Thoracic aorta (tissue), 2 donors: ENCODE data around the gene PTPN4. TPM values are rescaled to one million over a fixed set of nuclear protein-coding genes. Genes with fewer than 3 reads are reported as not detected.

Source experiments
- ATAC-seq: fragments of 150-250 bp; one replicate; pipeline ENCODE4 v1.8.0; 2017; ENCODE audit warnings: low read depth; ENCODE audit not compliant: insufficient number of reproducible peaks, low FRiP score
- DNase-seq: peaks from one replicate; pipeline ENCODE4 v3.0.0-alpha.2; 2020; ENCODE audit warnings: low spot score
- H3K27ac ChIP-seq, 2 donors: fragments of 200-600 bp; sonication (generic); 1 replicate in 1 of 2; 2 replicates in 1 of 2; pipeline ENCODE4 v1.5.1; 2016; ENCODE audit warnings: mild to moderate bottlenecking in 2 of 2, moderate library complexity in 2 of 2
- H3K27me3 ChIP-seq: fragments of 200-600 bp; sonication (generic); replicated peaks from 2 replicates; pipeline ENCODE4 v1.6.0; 2016; ENCODE audit warnings: mild to moderate bottlenecking; ENCODE audit not compliant: insufficient read depth
- H3K36me3 ChIP-seq: fragments of 200-600 bp; sonication (generic); one replicate; pipeline ENCODE4 v1.5.1; 2016
- H3K4me1 ChIP-seq, 2 donors: fragments of 200-600 bp; sonication (generic); 1 replicate in 1 of 2; 2 replicates in 1 of 2; pipeline versions ENCODE4 v1.5.1 to v1.6.0; 2016; ENCODE audit warnings: low read depth in 2 of 2, mild to moderate bottlenecking in 1 of 2; ENCODE audit not compliant: control insufficient read depth in 1 of 2
- H3K4me3 ChIP-seq: fragments of 200-600 bp; sonication (generic); 2 replicates; pipeline ENCODE4 v1.5.1; 2016; ENCODE audit warnings: mild to moderate bottlenecking
- H3K9me3 ChIP-seq: fragments of 200-600 bp; sonication (generic); 2 replicates; pipeline ENCODE4 v1.5.1; 2016
- CTCF ChIP-seq: fragments of 200-600 bp; sonication (generic); IDR thresholded peaks from one replicate; pipeline ENCODE4 v1.5.1; 2019; ENCODE audit warnings: antibody characterized with exemption
- total RNA-seq, 2 donors: library from RNA; depleted of rRNA; stranded (reverse); fragments of >200 nt; gene quantifications; one replicate each; pipeline versions ENCODE4 v1.1.0 to v1.2.3, GENCODE V29; 2016

Gene PTPN4
- total RNA-seq, 2 donors from 2014 or later = 18.5 to 43.3 TPM

DNA sequence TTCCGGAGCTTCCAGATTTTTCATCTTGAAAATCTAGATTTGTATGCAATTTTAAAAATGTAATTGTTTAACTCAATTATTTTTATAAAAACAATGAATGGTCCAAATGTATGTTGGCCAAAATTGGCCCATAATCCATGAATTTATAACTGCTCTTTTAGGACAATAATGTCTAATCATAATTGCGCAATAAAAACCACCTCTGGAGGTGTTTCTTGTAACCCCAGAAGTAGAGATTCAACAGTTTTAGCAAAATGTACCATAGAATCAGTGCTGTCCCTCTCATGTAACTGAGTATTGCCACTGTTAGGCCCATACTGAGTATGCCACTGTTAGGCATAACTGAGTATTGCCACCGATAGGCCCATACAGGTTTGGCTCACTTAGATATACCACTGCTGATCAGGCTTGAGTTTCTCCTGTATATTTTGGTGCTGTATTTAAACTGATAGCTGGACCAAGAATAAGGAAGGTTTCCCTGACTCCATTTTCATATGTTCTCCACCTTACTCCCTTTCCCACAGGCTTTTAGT, 182.3 kb downstream of the PTPN4 start:
- H3K4me3 ChIP-seq = no peak overlapping the region
- no peaks in the 10 kb centered on the region for H3K9me3 ChIP-seq
- ATAC-seq (no peak), DNase-seq (no peak)
- H3K27ac ChIP-seq = no peak overlapping the region
- no peak for TF ChIP-seq CTCF
- H3K4me1 ChIP-seq = no peaks in the 10 kb centered on the region
- H3K27me3 ChIP-seq = no peaks in the 10 kb centered on the region
- no peaks in the 10 kb centered on the region for H3K36me3 ChIP-seq

DNA sequence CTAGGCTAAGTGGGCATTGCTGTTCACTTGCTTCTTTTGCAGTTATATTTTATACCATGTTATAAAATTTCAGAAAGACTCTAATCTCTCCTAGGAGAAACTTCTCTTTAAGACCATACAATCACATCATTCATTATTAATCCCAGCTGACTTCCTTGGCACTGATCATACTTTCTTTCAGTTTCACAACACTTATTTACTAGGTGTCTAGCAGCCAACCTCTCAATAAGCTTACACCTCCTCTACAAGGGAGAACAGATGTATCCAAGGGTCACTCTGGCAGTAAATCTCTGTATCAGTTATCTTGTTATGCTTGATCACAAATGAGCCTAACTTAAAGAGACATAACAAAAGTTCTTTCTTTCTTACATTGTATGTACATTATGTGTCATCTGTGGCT, 183.3 kb downstream of the PTPN4 start:
- TF ChIP-seq CTCF = no peak
- Histone ChIP-seq H3K4me3 (no peak overlapping the region), H3K9me3 (no peaks in the 10 kb centered on the region), H3K27ac (no peak overlapping the region), H3K4me1 (no peaks in the 10 kb centered on the region), H3K27me3 (no peaks in the 10 kb centered on the region), H3K36me3 (no peaks in the 10 kb centered on the region)
- ATAC-seq (no peak), DNase-seq (no peak)

DNA sequence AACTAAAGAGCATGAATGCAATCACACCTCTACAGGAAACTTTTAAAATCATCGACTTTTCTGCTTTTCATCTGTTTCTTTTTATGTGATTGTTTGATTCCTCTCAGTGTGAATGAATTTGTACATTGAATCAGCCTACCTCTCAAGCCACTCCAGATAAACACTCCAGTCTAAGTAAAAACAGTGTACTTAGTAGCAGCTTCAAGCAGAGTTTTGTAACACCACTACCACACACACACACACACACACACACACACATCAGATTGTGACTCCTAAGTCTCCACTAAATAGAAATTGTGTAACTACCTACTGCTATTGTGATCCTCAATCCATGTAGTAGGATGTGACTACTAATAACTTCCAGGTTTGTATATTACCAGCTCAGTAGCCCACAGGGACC, 187.8 kb downstream of the PTPN4 start:
- H3K27me3 ChIP-seq = no peaks in the 10 kb centered on the region
- no peaks in the 10 kb centered on the region for H3K4me1 ChIP-seq
- ATAC-seq (no peak), DNase-seq (no peak)
- H3K27ac ChIP-seq = no peak overlapping the region
- no peak overlapping the region for H3K4me3 ChIP-seq
- no peak for TF ChIP-seq CTCF
- H3K9me3 ChIP-seq = no peaks in the 10 kb centered on the region
- no peaks in the 10 kb centered on the region for H3K36me3 ChIP-seq

DNA sequence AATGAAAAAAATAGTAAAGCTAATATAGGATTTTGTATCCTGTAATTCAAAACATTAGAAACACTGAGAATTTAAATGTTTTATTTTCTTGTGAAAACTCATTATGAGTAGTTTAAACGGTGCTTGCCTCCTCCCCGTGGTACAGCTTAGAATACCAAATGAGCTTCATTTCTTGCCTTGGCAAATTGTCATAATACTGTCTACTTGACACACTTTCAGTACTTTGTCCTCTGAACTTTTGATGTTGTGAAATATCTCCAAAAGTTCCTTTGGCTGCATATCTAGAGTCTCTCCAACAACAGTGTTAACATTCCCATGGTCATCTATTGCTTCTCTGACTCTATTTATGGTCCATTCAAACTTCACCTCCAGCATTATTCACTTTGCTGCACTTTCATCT, 191.2 kb downstream of the PTPN4 start:
- ATAC-seq = no peak
- H3K4me1 ChIP-seq = no peaks in the 10 kb centered on the region
- no peaks in the 10 kb centered on the region for H3K9me3 ChIP-seq
- H3K27me3 ChIP-seq = no peaks in the 10 kb centered on the region
- no peak for TF ChIP-seq CTCF
- peaks cover 3% of the 10 kb centered on the region for H3K36me3 ChIP-seq
- no peak for DNase-seq
- no peak overlapping the region for H3K27ac ChIP-seq
- H3K4me3 ChIP-seq = no peak overlapping the region

GRCh38 chr2:119958670-119959268, 199.0 kb downstream of the PTPN4 start:
- Histone ChIP-seq H3K4me3 (no peak overlapping the region), H3K4me1 (no peaks in the 10 kb centered on the region), H3K9me3 (no peaks in the 10 kb centered on the region), H3K27me3 (no peaks in the 10 kb centered on the region), H3K36me3 (peaks cover 3% of the 10 kb centered on the region), H3K27ac (no peak overlapping the region)
- DNase-seq = no peak
- TF ChIP-seq CTCF = no peak
- ATAC-seq = no peak
